Common myeloid progenitor, CD34-positive (primary cell): ENCODE data around the gene TNNT1.
A peak's percentile ranks its signal among the peaks of the same experiment; 100 is the strongest.

ENCODE experiments used
- CTCF ChIA-PET: fragments of 350-600 bp; sonication (Branson Sonifier 250); formaldehyde crosslinking; loops from one replicate; lab custom pipeline; 2021; ENCODE audit warnings: antibody characterized with exemption; lab: Charles Lee
- POLR2A ChIA-PET: fragments of 350-600 bp; sonication (Branson Sonifier 250); formaldehyde crosslinking; loops from one replicate; lab custom pipeline; 2021; ENCODE audit warnings: antibody characterized with exemption; lab: Charles Lee
- DNase-seq, 3 donors: peaks; one replicate each; pipeline versions ENCODE4 v3.0.0 to v3.0.0-alpha.2; 2013
- H3K27ac ChIP-seq, 2 experiments: 1 replicate in 1 of 2; 2 replicates in 1 of 2; pipeline ENCODE4 v1.7.0; 2013; ENCODE audit warnings: inconsistent platforms in 2 of 2, low read length in 2 of 2, mild to moderate bottlenecking in 2 of 2, low read depth in 1 of 2, moderate library complexity in 1 of 2; ENCODE audit not compliant: severe bottlenecking in 2 of 2, insufficient read depth in 1 of 2, poor library complexity in 1 of 2
- H3K27me3 ChIP-seq, 5 experiments: replicated peaks in 2 of 5; 1 replicate in 3 of 5; 2 replicates in 2 of 5; pipeline versions ENCODE4 v1.6.1 to v1.7.0; 2013; ENCODE audit warnings: low read length in 4 of 5, mild to moderate bottlenecking in 2 of 5, moderate library complexity in 2 of 5, inconsistent platforms in 1 of 5; ENCODE audit not compliant: insufficient read depth in 5 of 5, control insufficient read depth in 4 of 5
- H3K36me3 ChIP-seq, 4 experiments: 1 replicate in 2 of 4; 2 replicates in 2 of 4; pipeline versions ENCODE4 v1.6.1 to v1.7.0; 2013; ENCODE audit warnings: low read length in 3 of 4, control low read depth in 1 of 4, mild to moderate bottlenecking in 1 of 4; ENCODE audit not compliant: control insufficient read depth in 4 of 4, insufficient read depth in 4 of 4
- H3K4me1 ChIP-seq, 4 experiments: 1 replicate in 3 of 4; 2 replicates in 1 of 4; pipeline versions ENCODE4 v1.6.1 to v1.7.1; 2013; ENCODE audit warnings: low read length in 3 of 4, mild to moderate bottlenecking in 3 of 4, control low read depth in 1 of 4, inconsistent platforms in 1 of 4, moderate library complexity in 1 of 4; ENCODE audit not compliant: control insufficient read depth in 4 of 4, insufficient read depth in 4 of 4; ENCODE audit errors: control extremely low read depth in 1 of 4
- H3K4me3 ChIP-seq, 7 experiments: 1 replicate in 4 of 7; 2 replicates in 3 of 7; pipeline versions ENCODE4 v1.5.1 to v1.7.0; 2013; ENCODE audit warnings: mild to moderate bottlenecking in 7 of 7, low read length in 6 of 7, moderate library complexity in 6 of 7, inconsistent platforms in 2 of 7, low read depth in 2 of 7, control low read depth in 1 of 7; ENCODE audit not compliant: insufficient read depth in 4 of 7, control insufficient read depth in 1 of 7; ENCODE audit errors: extremely low read depth in 1 of 7
- H3K9me3 ChIP-seq, 5 experiments: 1 replicate in 4 of 5; 2 replicates in 1 of 5; pipeline versions ENCODE4 v1.6.1 to v1.7.1; 2013; ENCODE audit warnings: low read length in 4 of 5, mild to moderate bottlenecking in 2 of 5, inconsistent platforms in 1 of 5, low read depth in 1 of 5, moderate library complexity in 1 of 5; ENCODE audit not compliant: control insufficient read depth in 4 of 5, insufficient read depth in 2 of 5; ENCODE audit errors: control extremely low read depth in 1 of 5
- WGBS: methylation state at CpG from one replicate; pipeline ENCODE4 v1.1.5; 2013; ENCODE audit not compliant: insufficient coverage; 5-methylcytosine and 5-hydroxymethylcytosine counted together

TNNT1 gene

DNA sequence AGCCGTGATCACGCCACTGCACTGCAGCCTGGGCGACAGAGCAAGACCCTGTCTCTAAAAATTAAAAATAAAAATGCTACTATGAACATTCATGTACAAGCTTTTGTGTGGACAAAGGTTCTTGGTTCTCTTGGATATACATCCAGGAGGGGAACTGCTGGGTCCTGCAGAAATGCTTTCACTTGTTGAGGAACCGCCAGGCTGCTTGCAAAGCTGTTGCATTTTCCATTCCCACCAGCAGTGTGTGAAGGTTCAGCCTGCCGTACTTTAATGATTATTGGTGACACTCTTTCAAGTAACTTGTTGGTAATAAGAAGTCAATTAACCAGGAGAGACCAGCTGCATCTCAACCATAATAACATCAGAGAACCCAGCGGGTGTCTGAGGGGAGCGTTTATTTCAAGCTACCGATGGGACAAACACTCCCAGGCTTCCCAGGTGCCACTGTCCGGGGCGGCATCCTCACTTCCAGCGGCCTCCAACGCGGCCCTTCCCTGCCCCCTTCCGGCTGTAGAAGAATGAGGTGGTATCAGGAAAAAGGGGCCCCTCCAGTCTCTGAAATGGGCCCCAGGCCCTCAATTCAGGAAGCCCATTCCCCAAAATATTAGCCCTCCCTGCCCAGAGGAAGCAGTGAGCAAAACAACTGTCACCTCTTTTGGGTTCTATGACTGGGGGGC lies 16.4 kb downstream of the TNNT1 start:
- no peak overlapping the region for H3K27ac ChIP-seq
- ChIA-PET POLR2A (interaction anchor here (0.6 kb wide), 1 partner anchor 58 kb away, joined by 4 read pairs; no protein-coding TSS in a partner anchor), CTCF (interaction anchor here (0.5 to 2.1 kb wide), 8 partner anchors 9 to 253 kb away, joined by 4 to 8 read pairs (median 5); no protein-coding TSS in a partner anchor)
- peak in 2 of 3 donors; percentile 57 to 63 for DNase-seq
- H3K36me3 ChIP-seq, result no peaks in the 10 kb centered on the region
- H3K9me3 ChIP-seq, result no peaks in the 10 kb centered on the region
- peaks cover 0 to 4% (median 0%) of the 10 kb centered on the region in 5 experiments for H3K27me3 ChIP-seq
- 28% methylated on average over 9 of the region's 14 CpGs for WGBS
- H3K4me3 ChIP-seq, result no peak overlapping the region
- H3K4me1 ChIP-seq, result peaks cover 0 to 7% (median 3%) of the 10 kb centered on the region in 4 experiments

DNA sequence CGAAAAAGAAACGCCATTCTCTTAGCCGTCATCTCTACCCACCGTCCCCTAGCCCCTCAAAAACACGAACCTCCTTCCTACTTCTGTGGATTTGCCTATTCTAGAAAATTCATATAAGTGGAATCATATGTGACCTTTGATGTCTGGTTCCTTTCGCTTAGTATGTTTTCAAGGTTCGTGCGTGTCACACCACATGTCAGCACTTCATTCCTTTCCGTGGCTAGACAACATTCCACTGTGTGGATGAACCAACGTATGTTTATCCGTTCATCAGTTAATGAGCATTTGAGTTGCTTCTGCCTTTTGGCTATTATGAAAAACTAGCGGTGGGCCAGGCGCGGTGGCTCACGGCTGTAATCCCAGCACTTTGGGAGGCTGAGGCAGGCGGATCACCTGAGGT lies 17.6 kb downstream of the TNNT1 start:
- Histone ChIP-seq H3K9me3 (no peaks in the 10 kb centered on the region), H3K36me3 (no peaks in the 10 kb centered on the region), H3K27ac (no peak overlapping the region), H3K27me3 (peaks cover 0 to 4% (median 0%) of the 10 kb centered on the region in 5 experiments), H3K4me3 (no peak overlapping the region), H3K4me1 (peaks cover 0 to 7% (median 3%) of the 10 kb centered on the region in 4 experiments)
- DNase-seq, result no peak
- CTCF ChIA-PET, result interaction anchor here (1.5 to 2.1 kb wide), 2 partner anchors 12 to 15 kb away, joined by 5 read pairs; no protein-coding TSS in a partner anchor
- 94% methylated on average over 12 of the region's 16 CpGs for WGBS
- POLR2A ChIA-PET, result no interaction called here

DNA sequence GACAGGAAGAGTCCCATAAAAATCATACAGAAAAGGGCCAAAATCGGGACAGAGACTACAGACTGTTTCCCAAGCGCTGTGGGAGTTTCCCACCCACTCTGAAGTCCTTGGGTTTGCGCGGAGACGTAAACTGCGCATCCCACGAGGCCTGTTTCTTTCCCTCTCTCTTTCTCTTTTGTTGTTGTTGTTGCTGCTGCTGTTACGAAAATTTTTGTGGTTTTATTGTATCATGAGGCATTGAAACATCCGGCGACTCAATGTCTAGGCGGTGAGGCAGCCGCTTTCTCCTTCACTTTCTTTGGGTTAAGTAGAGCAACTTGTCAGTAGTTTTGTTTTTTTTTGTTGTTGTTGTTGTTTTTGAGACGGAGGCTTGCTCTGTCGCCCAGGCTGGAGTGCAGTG lies 30.0 kb downstream of the TNNT1 start:
- WGBS, result 100% methylated on average over 3 of the region's 14 CpGs
- peaks cover 5 to 33% (median 30%) of the 10 kb centered on the region in 4 experiments for H3K4me1 ChIP-seq
- ChIA-PET POLR2A (interaction anchor here (2.3 kb wide), 1 partner anchor 21 kb away, joined by 5 read pairs; no protein-coding TSS in a partner anchor), CTCF (interaction anchor here (1.0 to 1.4 kb wide), 2 partner anchors 42 to 238 kb away, joined by 3 to 4 read pairs; no protein-coding TSS in a partner anchor)
- H3K36me3 ChIP-seq, result peaks cover 0 to 5% (median 0%) of the 10 kb centered on the region in 4 experiments
- H3K9me3 ChIP-seq, result no peaks in the 10 kb centered on the region
- no peaks in the 10 kb centered on the region for H3K27me3 ChIP-seq
- no peak overlapping the region for H3K27ac ChIP-seq
- H3K4me3 ChIP-seq, result peak overlapping the region in 2 of 7 experiments; percentile 90 to 97
- DNase-seq, result peak in 1 of 3 donors; percentile 10

DNA sequence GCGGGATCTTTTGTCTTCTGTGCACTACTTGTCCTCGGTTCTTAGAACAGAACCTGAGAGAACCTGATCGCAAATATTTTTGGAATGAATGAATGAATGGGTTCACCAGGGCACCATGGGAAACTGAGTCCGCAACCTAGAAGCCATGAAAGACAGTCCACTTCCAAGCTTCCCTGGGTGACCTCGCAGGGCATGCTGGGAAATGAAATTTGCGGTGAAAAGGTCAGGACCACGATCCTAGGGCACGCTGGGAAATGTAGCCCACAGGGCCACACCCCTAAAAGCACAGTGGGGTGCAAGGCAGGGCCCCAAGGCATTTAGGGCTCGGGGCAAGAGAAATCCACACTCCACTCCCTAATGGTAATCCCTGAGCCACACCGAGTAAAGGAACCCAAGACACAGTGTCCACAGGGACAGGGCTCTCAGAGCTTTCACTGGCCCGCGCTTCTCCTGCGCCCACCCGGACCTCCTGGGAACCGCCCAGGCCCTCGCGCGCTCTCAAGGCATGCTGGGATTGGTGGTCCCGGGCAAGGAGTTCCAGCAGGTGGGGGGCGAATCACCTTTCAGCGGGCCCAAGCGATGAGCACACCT lies 30.5 kb downstream of the TNNT1 start:
- no peaks in the 10 kb centered on the region for H3K9me3 ChIP-seq
- H3K27ac ChIP-seq, result peak overlapping the region in 1 of 2 experiments; percentile 66
- no peaks in the 10 kb centered on the region for H3K27me3 ChIP-seq
- peaks cover 5 to 33% (median 30%) of the 10 kb centered on the region in 4 experiments for H3K4me1 ChIP-seq
- peak overlapping the region; percentile 16 to 97 (median 83) for H3K4me3 ChIP-seq
- 25% methylated on average over 13 of the region's 22 CpGs for WGBS
- DNase-seq, result peak in 1 of 3 donors; percentile 25
- ChIA-PET POLR2A (interaction anchor here (2.3 kb wide), 1 partner anchor 20 kb away, joined by 5 read pairs; no protein-coding TSS in a partner anchor), CTCF (interaction anchor here (1.0 to 1.4 kb wide), 3 partner anchors 29 to 237 kb away, joined by 3 to 5 read pairs (median 4); no protein-coding TSS in a partner anchor)
- peaks cover 0 to 5% (median 0%) of the 10 kb centered on the region in 4 experiments for H3K36me3 ChIP-seq

DNA sequence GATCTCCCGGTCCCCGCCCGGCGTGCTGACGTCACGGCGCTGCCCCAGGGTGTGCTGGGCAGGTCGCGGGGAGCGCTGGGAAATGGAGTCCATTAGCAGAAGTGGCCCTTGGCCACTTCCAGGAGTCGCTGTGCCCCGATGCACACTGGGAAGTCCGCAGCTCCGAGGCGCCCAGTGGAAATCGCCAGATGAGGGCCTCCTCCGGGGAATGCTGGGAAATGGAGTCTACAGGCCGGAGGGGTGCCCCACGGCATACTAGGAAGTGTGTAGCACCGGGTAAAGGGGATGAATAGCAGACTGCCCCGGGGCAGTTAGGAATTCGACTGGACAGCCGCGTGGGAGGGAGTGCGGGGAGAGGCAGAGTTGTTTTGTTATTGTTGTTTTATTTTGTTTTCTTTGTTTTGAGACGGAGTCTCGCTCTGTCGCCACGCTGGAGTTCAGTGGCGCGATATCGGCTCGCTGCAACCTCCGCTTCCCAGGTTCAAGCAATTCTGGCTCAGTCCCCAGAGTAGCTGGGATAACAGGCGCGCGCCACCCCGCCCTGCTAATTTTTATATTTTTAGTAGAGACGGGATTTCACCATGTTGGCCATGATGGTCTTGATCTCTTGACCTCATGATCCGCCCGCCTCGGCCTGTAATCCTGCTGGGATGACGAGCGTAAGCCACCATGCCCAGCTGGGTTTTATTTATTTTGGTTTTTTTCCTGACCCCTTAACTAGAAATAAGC lies 31.2 kb downstream of the TNNT1 start:
- no peaks in the 10 kb centered on the region for H3K27me3 ChIP-seq
- H3K36me3 ChIP-seq, result peaks cover 0 to 5% (median 2%) of the 10 kb centered on the region in 4 experiments
- POLR2A ChIA-PET, result interaction anchor here (0.5 to 2.3 kb wide), 4 partner anchors 20 to 1180 kb away, joined by 3 to 5 read pairs (median 4); no protein-coding TSS in a partner anchor
- peak; percentile 97 to 98 (median 97) for DNase-seq
- H3K9me3 ChIP-seq, result no peaks in the 10 kb centered on the region
- H3K27ac ChIP-seq, result peak overlapping the region; percentile 40 to 66
- peak overlapping the region; percentile 67 to 97 (median 85) for H3K4me3 ChIP-seq
- H3K4me1 ChIP-seq, result peaks cover 5 to 39% (median 30%) of the 10 kb centered on the region in 4 experiments
- CTCF ChIA-PET, result interaction anchor here (1.0 to 1.4 kb wide), 3 partner anchors 28 to 237 kb away, joined by 3 to 5 read pairs (median 4); no protein-coding TSS in a partner anchor
- under 1% methylated on average over 32 of the region's 44 CpGs for WGBS

DNA sequence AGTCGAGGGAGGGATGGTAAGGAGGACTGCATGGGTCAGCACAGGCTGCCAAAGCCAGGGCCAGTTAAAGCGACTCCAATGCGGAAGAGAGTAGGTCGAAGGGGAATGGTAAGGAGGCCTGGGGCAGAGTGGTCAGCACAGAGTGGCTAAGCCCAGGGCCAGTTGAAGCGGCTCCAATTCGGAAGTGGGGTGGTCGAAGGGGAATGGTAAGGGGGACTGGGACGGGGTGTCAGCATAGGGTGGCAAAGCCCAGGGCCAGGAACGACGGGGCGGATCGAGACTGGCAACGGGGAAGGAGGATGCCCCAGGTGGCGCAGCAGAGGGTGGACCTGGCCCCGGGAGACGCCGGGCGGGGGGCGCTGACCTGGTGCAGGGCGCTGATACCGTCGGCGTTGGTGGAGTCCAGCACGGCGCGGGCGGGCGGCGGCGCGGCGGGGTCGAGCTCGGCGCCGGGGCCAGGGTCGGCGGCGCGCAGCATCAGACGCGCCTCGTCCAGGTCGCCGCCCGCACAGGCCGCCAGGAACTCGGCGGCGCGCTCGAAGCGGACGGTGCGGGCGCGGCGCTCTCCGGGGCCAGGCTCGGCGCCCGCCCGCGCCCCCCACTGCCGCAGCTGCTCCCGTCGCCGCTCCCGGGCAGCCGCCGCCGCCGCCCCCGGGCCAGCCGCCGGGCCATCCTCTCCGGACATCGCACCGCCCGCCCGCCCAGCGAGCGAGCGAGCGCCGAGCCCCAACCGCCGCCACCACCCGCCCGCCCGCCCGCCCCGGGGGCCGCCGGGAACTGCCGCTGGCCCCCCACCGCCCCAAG lies 31.9 kb downstream of the TNNT1 start, which contains the start of gene PPP1R12C:
TSS of gene PPP1R12C (minus strand) at position 779 of the 804 bp plus-strand sequence. CDS start at position 685, 94 bp downstream.
- Histone ChIP-seq H3K36me3 (peaks cover 0 to 8% (median 7%) of the 10 kb centered on the region in 4 experiments), H3K27ac (peak within 1 kb of the TSS; percentile 40 to 74), H3K9me3 (no peaks in the 10 kb centered on the region), H3K27me3 (no peaks in the 10 kb centered on the region), H3K4me1 (peaks cover 5 to 40% (median 30%) of the 10 kb centered on the region in 4 experiments), H3K4me3 (peak within 1 kb of the TSS; percentile 67 to 97 (median 90))
- CTCF ChIA-PET, result interaction anchor here (1.2 to 1.4 kb wide), 2 partner anchors 26 to 28 kb away, joined by 4 to 5 read pairs; no protein-coding TSS in a partner anchor
- 0% methylated on average over 55 of the region's 97 CpGs for WGBS
- POLR2A ChIA-PET, result interaction anchor here (0.6 to 2.3 kb wide), 4 partner anchors 19 to 1179 kb away, joined by 4 to 10 read pairs (median 5); no protein-coding TSS in a partner anchor
- no peak for DNase-seq
